Measurements from ENCODE around the gene ZNF462.

GRCh38 chr9:106929471-106930177 lies 66.7 kb downstream of the ZNF462 start:
- TF ChIP-seq CTCF (IDR thresholded peaks at IDR 0.05) = no peak
- TF ChIP-seq POLR2A (IDR thresholded peaks at IDR 0.05) = no peak
